OCI-LY3 (cell line): ENCODE measurements around the gene PKD1.

ENCODE experiments used
- H2AFZ ChIP-seq: fragments of 200-600, 300-600 bp; shearing (Covaris generic); 2 replicates; pipeline ENCODE4 v1.6.0; 2014; ENCODE audit warnings: antibody characterized with exemption, low read depth, low read length
- H3K27ac ChIP-seq: fragments of 200-600, 300-600 bp; sonication (generic); 2 replicates; pipeline ENCODE4 v1.5.1; 2014; ENCODE audit warnings: mild to moderate bottlenecking, low read length, moderate library complexity, mixed read lengths
- H3K27me3 ChIP-seq: fragments of 200-600, 300-600 bp; sonication (generic); 2 replicates; pipeline ENCODE4 v1.6.1; 2014; ENCODE audit warnings: low read depth, low read length, mixed read lengths
- H3K36me3 ChIP-seq: fragments of 200-600, 300-600 bp; sonication (generic); replicated peaks from 2 replicates; pipeline ENCODE3; 2014; ENCODE audit warnings: low read depth, low read length, mixed read lengths
- H3K4me1 ChIP-seq: fragments of 300-600, 200-600 bp; sonication (generic); 2 replicates; pipeline ENCODE4 v1.6.1; 2014; ENCODE audit warnings: low read length, mixed read lengths
- H3K4me2 ChIP-seq: fragments of 200-600, 300-600 bp; sonication (generic); 2 replicates; pipeline ENCODE4 v1.6.1; 2014; ENCODE audit warnings: low read length, mixed read lengths
- H3K4me3 ChIP-seq: fragments of 300-600, 200-600 bp; sonication (generic); 2 replicates; pipeline ENCODE4 v1.5.1; 2014; ENCODE audit warnings: antibody characterized with exemption, mild to moderate bottlenecking, low read length, moderate library complexity
- H3K79me2 ChIP-seq: fragments of 300-600, 200-600 bp; shearing (Covaris generic); 2 replicates; pipeline ENCODE4 v1.6.1; 2014; ENCODE audit warnings: mild to moderate bottlenecking, low read length, mixed read lengths
- H3K9ac ChIP-seq: fragments of 300-600, 200-600 bp; shearing (Covaris generic); 2 replicates; pipeline ENCODE4 v1.6.0; 2014; ENCODE audit warnings: mild to moderate bottlenecking, low read length, moderate library complexity
- H3K9me3 ChIP-seq: fragments of 200-600, 300-600 bp; shearing (Covaris generic); 2 replicates; pipeline ENCODE4 v1.6.1; 2014; ENCODE audit warnings: low read length, mixed read lengths; ENCODE audit not compliant: insufficient read depth
- H4K20me1 ChIP-seq: fragments of 200-600, 300-600 bp; sonication (generic); 2 replicates; pipeline ENCODE4 v1.6.1; 2016; ENCODE audit warnings: low read length, mixed read lengths; ENCODE audit not compliant: insufficient read depth
- EZH2phosphoT487 ChIP-seq: fragments of 200-600 bp; shearing (Covaris generic); IDR thresholded peaks from 2 replicates; pipeline ENCODE4 v1.6.1; 2018; ENCODE audit warnings: antibody characterized with exemption, mixed run types, low read depth
- TF ChIP-seq, protein P1 (sequence below): fragments of 200-600, 300-600 bp; sonication (generic); IDR thresholded peaks from 2 replicates; pipeline ENCODE4 v1.5.1; 2014; ENCODE audit warnings: antibody characterized with exemption, low read length, low read depth

PKD1 gene

GRCh38 chr16:2176047-2176446, 40.3 kb upstream of the PKD1 start:
- Histone ChIP-seq H3K4me2 (no peak overlapping the region), H3K9me3 (no peaks in the 10 kb centered on the region), H3K36me3 (peaks cover 17% of the 10 kb centered on the region), H2AFZ (no peak overlapping the region), H3K79me2 (no peaks in the 10 kb centered on the region), H3K4me1 (no peaks in the 10 kb centered on the region), H3K9ac (no peak overlapping the region), H3K4me3 (no peak overlapping the region), H3K27ac (no peak overlapping the region), H3K27me3 (no peaks in the 10 kb centered on the region), H4K20me1 (no peaks in the 10 kb centered on the region)
- TF ChIP-seq, protein P1, sequence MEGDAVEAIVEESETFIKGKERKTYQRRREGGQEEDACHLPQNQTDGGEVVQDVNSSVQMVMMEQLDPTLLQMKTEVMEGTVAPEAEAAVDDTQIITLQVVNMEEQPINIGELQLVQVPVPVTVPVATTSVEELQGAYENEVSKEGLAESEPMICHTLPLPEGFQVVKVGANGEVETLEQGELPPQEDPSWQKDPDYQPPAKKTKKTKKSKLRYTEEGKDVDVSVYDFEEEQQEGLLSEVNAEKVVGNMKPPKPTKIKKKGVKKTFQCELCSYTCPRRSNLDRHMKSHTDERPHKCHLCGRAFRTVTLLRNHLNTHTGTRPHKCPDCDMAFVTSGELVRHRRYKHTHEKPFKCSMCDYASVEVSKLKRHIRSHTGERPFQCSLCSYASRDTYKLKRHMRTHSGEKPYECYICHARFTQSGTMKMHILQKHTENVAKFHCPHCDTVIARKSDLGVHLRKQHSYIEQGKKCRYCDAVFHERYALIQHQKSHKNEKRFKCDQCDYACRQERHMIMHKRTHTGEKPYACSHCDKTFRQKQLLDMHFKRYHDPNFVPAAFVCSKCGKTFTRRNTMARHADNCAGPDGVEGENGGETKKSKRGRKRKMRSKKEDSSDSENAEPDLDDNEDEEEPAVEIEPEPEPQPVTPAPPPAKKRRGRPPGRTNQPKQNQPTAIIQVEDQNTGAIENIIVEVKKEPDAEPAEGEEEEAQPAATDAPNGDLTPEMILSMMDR = no peak

DNA sequence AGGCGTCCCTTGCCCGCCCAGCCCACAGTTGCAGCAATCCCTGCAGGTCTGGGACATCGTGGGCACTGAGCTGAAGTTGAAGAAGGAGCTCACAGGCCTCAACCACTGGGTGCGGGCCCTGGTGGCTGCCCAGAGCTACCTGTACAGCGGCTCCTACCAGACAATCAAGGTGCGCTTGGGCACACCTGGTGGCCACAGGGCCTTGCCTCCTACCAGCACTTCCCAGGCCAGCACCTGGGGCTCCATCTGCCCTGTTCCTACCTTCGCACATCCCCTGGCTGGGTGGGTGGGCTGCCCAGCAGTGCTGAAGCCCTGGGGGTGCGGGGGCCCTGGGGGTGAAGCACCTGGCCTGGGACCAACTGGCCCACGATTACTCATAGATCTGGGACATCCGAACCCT, 39.8 kb upstream of the PKD1 start:
- Histone ChIP-seq H4K20me1 (no peaks in the 10 kb centered on the region), H3K4me3 (no peak overlapping the region), H3K4me2 (no peak overlapping the region), H3K4me1 (no peaks in the 10 kb centered on the region), H2AFZ (no peak overlapping the region), H3K27me3 (no peaks in the 10 kb centered on the region), H3K79me2 (no peaks in the 10 kb centered on the region), H3K9ac (no peak overlapping the region), H3K9me3 (no peaks in the 10 kb centered on the region), H3K27ac (no peak overlapping the region), H3K36me3 (peaks cover 17% of the 10 kb centered on the region)
- no peak for TF ChIP-seq EZH2phosphoT487
- TF ChIP-seq, protein P1 = no peak

DNA sequence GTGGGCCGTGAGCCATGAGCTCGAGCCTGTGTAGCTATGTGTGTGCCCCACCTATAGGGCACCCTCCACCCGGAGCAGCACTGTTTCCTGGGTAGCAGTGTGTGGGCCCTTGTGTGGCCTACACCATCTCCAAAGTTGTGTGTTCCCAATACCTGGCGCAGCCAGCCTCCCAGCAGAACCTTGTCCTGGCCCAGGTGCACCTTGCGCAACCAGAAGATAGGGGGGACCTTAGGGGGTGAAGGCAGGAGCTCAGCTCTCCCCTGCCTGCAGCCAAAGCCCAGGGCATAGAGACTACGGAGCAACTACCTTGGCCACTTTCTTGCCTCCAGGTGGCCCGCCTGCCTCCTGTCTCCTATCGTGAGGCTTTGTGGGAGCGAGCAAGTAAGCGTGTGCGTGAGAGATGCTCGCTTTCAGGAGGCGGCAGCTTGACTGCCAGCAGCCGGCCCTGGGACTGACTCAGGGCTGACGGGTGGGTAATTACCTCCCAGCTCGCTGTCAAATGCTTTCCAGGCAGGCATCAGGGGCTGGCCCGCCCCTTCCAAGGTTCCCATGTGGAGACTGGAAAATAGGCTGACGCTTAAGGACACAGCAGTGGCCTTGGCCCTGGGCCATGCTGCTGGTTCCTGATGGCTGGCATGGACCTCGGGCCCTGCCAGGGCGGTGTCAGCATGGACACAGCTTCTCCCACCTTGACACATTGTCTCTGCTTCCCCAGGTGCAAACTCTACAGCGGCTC, 38.9 kb upstream of the PKD1 start:
- H3K4me1 ChIP-seq = no peaks in the 10 kb centered on the region
- H3K9me3 ChIP-seq = no peaks in the 10 kb centered on the region
- no peak overlapping the region for H3K9ac ChIP-seq
- no peak overlapping the region for H3K27ac ChIP-seq
- H3K4me2 ChIP-seq = no peak overlapping the region
- H3K36me3 ChIP-seq = peaks cover 17% of the 10 kb centered on the region
- H3K27me3 ChIP-seq = no peaks in the 10 kb centered on the region
- TF ChIP-seq, protein P1 = no peak
- TF ChIP-seq EZH2phosphoT487 = no peak
- no peaks in the 10 kb centered on the region for H4K20me1 ChIP-seq
- no peak overlapping the region for H3K4me3 ChIP-seq
- no peaks in the 10 kb centered on the region for H3K79me2 ChIP-seq
- no peak overlapping the region for H2AFZ ChIP-seq

- H3K36me3 ChIP-seq = peaks cover 17% of the 10 kb centered on the region
- no peaks in the 10 kb centered on the region for H4K20me1 ChIP-seq
These were observed 38.2 kb upstream of the PKD1 start for GRCh38 chr16:2173916-2174315.

More at GRCh38 chr16:2173916-2174315, 38.2 kb upstream of the PKD1 start:
- no peaks in the 10 kb centered on the region for H3K27me3 ChIP-seq
- no peak overlapping the region for H3K9ac ChIP-seq
- H3K4me3 ChIP-seq = no peak overlapping the region
- H3K9me3 ChIP-seq = no peaks in the 10 kb centered on the region
- H3K79me2 ChIP-seq = no peaks in the 10 kb centered on the region
- no peak overlapping the region for H3K4me2 ChIP-seq
- H3K27ac ChIP-seq = no peak overlapping the region
- no peak overlapping the region for H2AFZ ChIP-seq
- no peaks in the 10 kb centered on the region for H3K4me1 ChIP-seq
- TF ChIP-seq, protein P1 = no peak
- TF ChIP-seq EZH2phosphoT487 = no peak
